HEK293 (cell line): ENCODE results near the gene C2CD3.

Experiments used
- KLF1 ChIP-seq: fragments of 450-650 bp; formaldehyde crosslinking; IDR thresholded peaks from 2 replicates; pipeline ENCODE4 v1.5.1; 2016; ENCODE audit warnings: missing biosample characterization, missing genetic modification characterization
- KLF7 ChIP-seq: fragments of 450-650 bp; formaldehyde crosslinking; IDR thresholded peaks from 2 replicates; pipeline ENCODE4 v1.5.1; 2016; ENCODE audit warnings: missing biosample characterization, missing genetic modification characterization, borderline replicate concordance
- MZF1 ChIP-seq: fragments of 450-650 bp; formaldehyde crosslinking; IDR thresholded peaks from 2 replicates; pipeline ENCODE4 v1.5.1; 2017; ENCODE audit warnings: missing biosample characterization, missing genetic modification characterization, borderline replicate concordance
- SALL2 ChIP-seq: fragments of 450-650 bp; formaldehyde crosslinking; IDR thresholded peaks from 2 replicates; pipeline ENCODE4 v1.5.0; 2017; ENCODE audit warnings: missing biosample characterization, mild to moderate bottlenecking, missing genetic modification characterization, borderline replicate concordance
- ZBTB49 ChIP-seq: fragments of 450-650 bp; formaldehyde crosslinking; IDR thresholded peaks from 2 replicates; pipeline ENCODE4 v1.5.1; 2016; ENCODE audit warnings: missing biosample characterization, missing genetic modification characterization, low read depth
- ZNF138 ChIP-seq: fragments of 450-650 bp; formaldehyde crosslinking; IDR thresholded peaks from 2 replicates; pipeline ENCODE4 v1.5.1; 2016; ENCODE audit warnings: missing biosample characterization, missing genetic modification characterization, borderline replicate concordance
- ZNF274 ChIP-seq, 2 experiments: fragments of 200-500 bp in 1 of 2; fragments of 450-650 bp in 1 of 2; sonication (Bioruptor generic) in 1 of 2; formaldehyde crosslinking in 1 of 2; IDR thresholded peaks; 2 replicates each; pipeline versions ENCODE4 v1.5.1 to v1.6.1; 2014 to 2016; ENCODE audit warnings: borderline replicate concordance in 1 of 2, inconsistent platforms in 1 of 2, low read length in 1 of 2, missing biosample characterization in 1 of 2, missing genetic modification characterization in 1 of 2
- ZNF324 ChIP-seq: fragments of 450-650 bp; formaldehyde crosslinking; IDR thresholded peaks from 2 replicates; pipeline ENCODE4 v1.5.1; 2016; ENCODE audit warnings: missing biosample characterization, missing genetic modification characterization
- ZNF530 ChIP-seq: fragments of 450-650 bp; formaldehyde crosslinking; IDR thresholded peaks from 2 replicates; pipeline ENCODE4 v1.5.1; 2016; ENCODE audit warnings: low read depth, missing biosample characterization, missing genetic modification characterization
- ZNF658 ChIP-seq: fragments of 450-650 bp; formaldehyde crosslinking; IDR thresholded peaks from 2 replicates; pipeline ENCODE4; 2016; ENCODE audit warnings: missing biosample characterization, missing genetic modification characterization
- TF ChIP-seq, protein P1 (sequence below): fragments of 450-650 bp; formaldehyde crosslinking; IDR thresholded peaks from 2 replicates; pipeline ENCODE4 v1.5.1; 2016; ENCODE audit warnings: missing biosample characterization, missing genetic modification characterization
- TF ChIP-seq, protein P2 (sequence below): fragments of 450-650 bp; formaldehyde crosslinking; IDR thresholded peaks from 2 replicates; pipeline ENCODE4 v1.5.1; 2017; ENCODE audit warnings: missing biosample characterization, mild to moderate bottlenecking, missing genetic modification characterization, moderate library complexity

GRCh38 chr11:74081428-74081827 lies 89.4 kb downstream of the C2CD3 start:
- no peak for TF ChIP-seq ZNF138
- TF ChIP-seq SALL2 (tag by site-specific recombination): no peak
- TF ChIP-seq, protein P1, sequence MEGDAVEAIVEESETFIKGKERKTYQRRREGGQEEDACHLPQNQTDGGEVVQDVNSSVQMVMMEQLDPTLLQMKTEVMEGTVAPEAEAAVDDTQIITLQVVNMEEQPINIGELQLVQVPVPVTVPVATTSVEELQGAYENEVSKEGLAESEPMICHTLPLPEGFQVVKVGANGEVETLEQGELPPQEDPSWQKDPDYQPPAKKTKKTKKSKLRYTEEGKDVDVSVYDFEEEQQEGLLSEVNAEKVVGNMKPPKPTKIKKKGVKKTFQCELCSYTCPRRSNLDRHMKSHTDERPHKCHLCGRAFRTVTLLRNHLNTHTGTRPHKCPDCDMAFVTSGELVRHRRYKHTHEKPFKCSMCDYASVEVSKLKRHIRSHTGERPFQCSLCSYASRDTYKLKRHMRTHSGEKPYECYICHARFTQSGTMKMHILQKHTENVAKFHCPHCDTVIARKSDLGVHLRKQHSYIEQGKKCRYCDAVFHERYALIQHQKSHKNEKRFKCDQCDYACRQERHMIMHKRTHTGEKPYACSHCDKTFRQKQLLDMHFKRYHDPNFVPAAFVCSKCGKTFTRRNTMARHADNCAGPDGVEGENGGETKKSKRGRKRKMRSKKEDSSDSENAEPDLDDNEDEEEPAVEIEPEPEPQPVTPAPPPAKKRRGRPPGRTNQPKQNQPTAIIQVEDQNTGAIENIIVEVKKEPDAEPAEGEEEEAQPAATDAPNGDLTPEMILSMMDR (tag by site-specific recombination): no peak
- TF ChIP-seq, protein P2, sequence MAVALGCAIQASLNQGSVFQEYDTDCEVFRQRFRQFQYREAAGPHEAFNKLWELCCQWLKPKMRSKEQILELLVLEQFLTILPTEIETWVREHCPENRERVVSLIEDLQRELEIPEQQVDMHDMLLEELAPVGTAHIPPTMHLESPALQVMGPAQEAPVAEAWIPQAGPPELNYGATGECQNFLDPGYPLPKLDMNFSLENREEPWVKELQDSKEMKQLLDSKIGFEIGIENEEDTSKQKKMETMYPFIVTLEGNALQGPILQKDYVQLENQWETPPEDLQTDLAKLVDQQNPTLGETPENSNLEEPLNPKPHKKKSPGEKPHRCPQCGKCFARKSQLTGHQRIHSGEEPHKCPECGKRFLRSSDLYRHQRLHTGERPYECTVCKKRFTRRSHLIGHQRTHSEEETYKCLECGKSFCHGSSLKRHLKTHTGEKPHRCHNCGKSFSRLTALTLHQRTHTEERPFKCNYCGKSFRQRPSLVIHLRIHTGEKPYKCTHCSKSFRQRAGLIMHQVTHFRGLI (tag by site-specific recombination): no peak
- no peak for TF ChIP-seq MZF1 (tag by site-specific recombination)
- no peak for TF ChIP-seq KLF1 (tag by site-specific recombination)
- no peak for TF ChIP-seq ZNF658 (tag by site-specific recombination)
- no peak for TF ChIP-seq KLF7 (tag by site-specific recombination)
- TF ChIP-seq ZNF274 (IDR thresholded peaks at IDR 0.05; ENCODE audit: low read length): no peak
- TF ChIP-seq ZNF274 (tag by site-specific recombination; IDR thresholded peaks at IDR 0.05; ENCODE audit: borderline replicate concordance): no peak
- TF ChIP-seq ZNF530 (tag by site-specific recombination): no peak
- no peak for TF ChIP-seq ZNF324 (tag by site-specific recombination)
- TF ChIP-seq ZBTB49 (tag by site-specific recombination): no peak
